VCaP (cell line): Measurements from ENCODE around the gene ZSWIM3.

Source experiments
- H3K27ac ChIP-seq: fragments of 450-650 bp; 2 replicates; pipeline ENCODE4 v1.5.1; 2017
- CTCF ChIP-seq: fragments of 450-650 bp; conservative IDR thresholded peaks from 2 replicates; pipeline ENCODE4 v1.5.1; 2017; ENCODE audit warnings: mild to moderate bottlenecking, moderate library complexity

ZSWIM3 gene

GRCh38 chr20:45833883-45834796 is 23.3 kb upstream of the ZSWIM3 start:
- H3K27ac ChIP-seq: peak overlapping the region; percentile 83

GRCh38 chr20:45834797-45835161 is 22.6 kb upstream of the ZSWIM3 start:
- no peak for TF ChIP-seq CTCF

More at GRCh38 chr20:45833883-45834796, 23.3 kb upstream of the ZSWIM3 start:
- TF ChIP-seq CTCF: no peak

GRCh38 chr20:45835329-45835765 is 22.1 kb upstream of the ZSWIM3 start:
- no peak for TF ChIP-seq CTCF
- H3K27ac ChIP-seq: no peak overlapping the region

More at GRCh38 chr20:45834797-45835161, 22.6 kb upstream of the ZSWIM3 start:
- H3K27ac ChIP-seq: peak overlapping the region; percentile 83; the same call in 1 of the 2 replicates

- H3K27ac ChIP-seq: no peak overlapping the region
- TF ChIP-seq CTCF: no peak
Observed at GRCh38 chr20:45835825-45836224, 21.6 kb upstream of the ZSWIM3 start.

DNA sequence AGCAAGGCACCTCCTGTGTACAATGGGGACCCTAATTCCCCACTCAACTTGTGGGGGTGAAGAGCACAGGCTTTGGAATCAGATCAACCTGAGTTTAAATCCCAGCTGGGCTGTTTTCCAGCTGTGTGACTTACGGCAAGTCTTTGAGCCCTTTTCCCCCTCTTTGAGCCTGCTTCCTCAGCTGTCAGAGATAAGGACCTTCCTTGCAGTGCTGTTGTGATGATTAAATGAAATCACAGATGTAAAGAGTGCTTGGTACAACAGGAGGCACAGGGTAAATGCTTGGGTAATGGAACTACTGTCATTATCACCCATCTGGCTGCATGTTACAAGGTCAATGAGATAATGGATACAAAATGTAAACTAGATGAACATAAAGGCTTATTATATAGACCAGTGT is 20.6 kb upstream of the ZSWIM3 start:
- no peak overlapping the region for H3K27ac ChIP-seq
- no peak for TF ChIP-seq CTCF

GRCh38 chr20:45840700-45841198 is 16.7 kb upstream of the ZSWIM3 start:
- H3K27ac ChIP-seq: no peak overlapping the region
- TF ChIP-seq CTCF: no peak

- H3K27ac ChIP-seq: no peak overlapping the region
- no peak for TF ChIP-seq CTCF
Observed at GRCh38 chr20:45841407-45842129, 15.8 kb upstream of the ZSWIM3 start.
